Measurements from ENCODE around the gene SPRYD4. TPM values are rescaled to one million over a fixed set of nuclear protein-coding genes. Genes with fewer than 3 reads are reported as not detected.
"Not testable (repeated sequence)": the region's sequence is repeated elsewhere in the genome, so short reads cannot be mapped to it uniquely, and the experiment has no call there.

The SPRYD4 gene
- total and polyA plus RNA-seq, 4 donors: 1.6 to 3.6 (median 1.9) TPM

DNA sequence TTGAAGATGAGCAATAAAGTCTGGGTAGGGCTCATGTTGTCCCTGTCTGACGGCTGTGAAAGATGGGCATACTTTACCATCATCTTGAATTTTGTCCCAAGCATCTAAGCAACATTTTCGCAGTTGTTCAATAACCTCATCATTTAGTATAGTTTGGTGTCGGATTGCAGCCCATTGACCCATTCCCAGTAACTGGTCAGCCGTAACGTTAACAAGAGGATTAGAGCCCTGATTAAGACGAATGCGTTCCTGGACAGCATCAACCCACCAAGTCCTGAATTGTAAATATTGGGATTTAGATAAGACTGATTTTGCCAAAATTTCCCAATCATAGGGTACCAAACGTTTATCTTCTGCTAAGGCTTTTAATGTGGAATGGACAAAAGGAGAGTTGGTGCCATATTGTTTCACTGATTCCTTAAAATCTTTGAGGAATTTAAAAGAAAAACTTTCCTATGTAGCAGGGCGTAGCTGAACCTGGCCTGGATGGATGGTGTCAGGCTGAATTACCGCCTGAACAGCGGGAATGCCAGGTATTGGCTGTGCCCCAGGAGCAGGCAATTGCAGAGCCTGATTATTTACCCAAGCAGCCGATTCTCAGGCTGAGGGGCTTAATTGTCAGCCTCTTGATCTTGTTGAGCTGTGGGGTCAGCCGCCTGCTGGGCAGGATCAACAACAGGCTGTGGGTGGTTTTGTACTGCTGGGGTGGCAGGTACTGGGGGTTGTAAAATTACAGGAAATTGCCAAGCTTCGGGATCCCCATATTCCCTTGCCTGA lies 29.9 kb downstream of the SPRYD4 start:
- H3K36me3 ChIP-seq (ENCODE audit: control insufficient read depth in 1 of 2, insufficient read depth in 2 of 2, low read length in 1 of 2); intact Hi-C loops (cut with DNase I); DNase-seq; H3K27ac ChIP-seq (ENCODE audit: low read depth in 1 of 2, low read length in 2 of 2); ATAC-seq (ENCODE audit: low FRiP score); H3K9me3 ChIP-seq (ENCODE audit: control insufficient read depth, low read length); H3K27me3 ChIP-seq (ENCODE audit: control insufficient read depth in 1 of 2, insufficient read depth in 2 of 2, low read length in 1 of 2); H3K4me3 ChIP-seq (ENCODE audit: low read length in 2 of 2); H3K4me1 ChIP-seq (ENCODE audit: control insufficient read depth in 1 of 2, insufficient read depth in 2 of 2, low read length in 2 of 2): not testable (repeated sequence)
- 84 to 89% methylated on average over 14 of the region's 14 CpGs for WGBS, 2 donors

DNA sequence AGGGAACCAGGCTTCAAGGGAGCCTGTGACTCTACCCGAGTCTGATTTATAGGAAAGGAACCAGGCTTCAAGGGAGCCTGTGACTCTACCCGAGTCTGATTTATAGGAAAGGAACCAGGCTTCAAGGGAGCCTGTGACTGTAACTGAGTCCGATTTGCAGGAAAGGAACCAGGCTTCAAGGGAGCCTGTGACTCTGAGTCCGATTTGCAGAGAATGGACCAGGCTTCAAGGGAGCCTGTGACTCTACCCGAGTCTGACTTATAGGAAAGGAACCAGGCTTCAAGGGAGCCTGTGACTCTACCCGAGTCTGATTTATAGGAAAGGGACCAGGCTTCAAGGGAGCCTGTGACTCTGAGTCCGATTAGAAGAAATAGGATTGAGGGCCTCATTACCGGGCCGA lies 31.1 kb downstream of the SPRYD4 start:
- ATAC-seq (ENCODE audit: low FRiP score); H3K36me3 ChIP-seq (ENCODE audit: control insufficient read depth in 1 of 2, insufficient read depth in 2 of 2, low read length in 1 of 2); DNase-seq; H3K4me1 ChIP-seq (ENCODE audit: control insufficient read depth in 1 of 2, insufficient read depth in 2 of 2, low read length in 2 of 2); H3K9me3 ChIP-seq (ENCODE audit: control insufficient read depth, low read length); intact Hi-C loops (cut with DNase I); H3K27me3 ChIP-seq (ENCODE audit: control insufficient read depth in 1 of 2, insufficient read depth in 2 of 2, low read length in 1 of 2); H3K27ac ChIP-seq (ENCODE audit: low read depth in 1 of 2, low read length in 2 of 2); H3K4me3 ChIP-seq (ENCODE audit: low read length in 2 of 2): not testable (repeated sequence)
- 85 to 87% methylated on average over 9 of the region's 9 CpGs for WGBS, 2 donors

- H3K27ac ChIP-seq (ENCODE audit: low read depth in 1 of 2, low read length in 2 of 2); H3K4me1 ChIP-seq (ENCODE audit: control insufficient read depth in 1 of 2, insufficient read depth in 2 of 2, low read length in 2 of 2); DNase-seq; H3K4me3 ChIP-seq (ENCODE audit: low read length in 2 of 2); H3K27me3 ChIP-seq (ENCODE audit: control insufficient read depth in 1 of 2, insufficient read depth in 2 of 2, low read length in 1 of 2); H3K36me3 ChIP-seq (ENCODE audit: control insufficient read depth in 1 of 2, insufficient read depth in 2 of 2, low read length in 1 of 2); intact Hi-C loops (cut with DNase I); H3K9me3 ChIP-seq (ENCODE audit: control insufficient read depth, low read length); ATAC-seq (ENCODE audit: low FRiP score): not testable (repeated sequence)
- 91 to 92% methylated on average over 13 of the region's 13 CpGs for WGBS, 2 donors
These were observed 31.5 kb downstream of the SPRYD4 start for GRCh38 chr12:56499879-56500278.

GRCh38 chr12:56510786-56511185 lies 42.4 kb downstream of the SPRYD4 start:
- H3K4me3 ChIP-seq (ENCODE audit: low read length in 2 of 2): no peak overlapping the region
- no peaks in the 10 kb centered on the region for H3K36me3 ChIP-seq (ENCODE audit: control insufficient read depth in 1 of 2, insufficient read depth in 2 of 2, low read length in 1 of 2)
- no peaks in the 10 kb centered on the region for H3K9me3 ChIP-seq (ENCODE audit: control insufficient read depth, low read length)
- H3K27ac ChIP-seq (ENCODE audit: low read depth in 1 of 2, low read length in 2 of 2): no peak overlapping the region
- ATAC-seq (ENCODE audit: low FRiP score): no peak
- 91 to 92% methylated on average over 16 of the region's 16 CpGs for WGBS, 2 donors
- intact Hi-C loops (cut with DNase I): no loop called here
- H3K4me1 ChIP-seq (ENCODE audit: control insufficient read depth in 1 of 2, insufficient read depth in 2 of 2, low read length in 2 of 2): no peaks in the 10 kb centered on the region
- no peak for DNase-seq
- H3K27me3 ChIP-seq (ENCODE audit: control insufficient read depth in 1 of 2, insufficient read depth in 2 of 2, low read length in 1 of 2): peaks cover 0 to 1% of the 10 kb centered on the region in 2 donors

- not testable (repeated sequence) for ATAC-seq (ENCODE audit: low FRiP score); H3K27ac ChIP-seq (ENCODE audit: low read depth in 1 of 2, low read length in 2 of 2); H3K36me3 ChIP-seq (ENCODE audit: control insufficient read depth in 1 of 2, insufficient read depth in 2 of 2, low read length in 1 of 2); H3K4me1 ChIP-seq (ENCODE audit: control insufficient read depth in 1 of 2, insufficient read depth in 2 of 2, low read length in 2 of 2); H3K4me3 ChIP-seq (ENCODE audit: low read length in 2 of 2); DNase-seq; H3K27me3 ChIP-seq (ENCODE audit: control insufficient read depth in 1 of 2, insufficient read depth in 2 of 2, low read length in 1 of 2); H3K9me3 ChIP-seq (ENCODE audit: control insufficient read depth, low read length)
- intact Hi-C loops (cut with DNase I): loop anchor here in 1 of 2 donors (2.0 kb wide), 1 partner anchor 59 kb away; no protein-coding TSS in a partner anchor
- WGBS, 2 donors: 45 to 48% methylated on average over 4 of the region's 4 CpGs
These were observed 45.6 kb downstream of the SPRYD4 start for GRCh38 chr12:56514014-56514318.

- no peak for ATAC-seq (ENCODE audit: low FRiP score)
- Histone ChIP-seq H3K4me1 (ENCODE audit: control insufficient read depth in 1 of 2, insufficient read depth in 2 of 2, low read length in 2 of 2) (no peaks in the 10 kb centered on the region), H3K4me3 (ENCODE audit: low read length in 2 of 2) (no peak overlapping the region), H3K27me3 (ENCODE audit: control insufficient read depth in 1 of 2, insufficient read depth in 2 of 2, low read length in 1 of 2) (no peaks in the 10 kb centered on the region), H3K9me3 (ENCODE audit: control insufficient read depth, low read length) (no peaks in the 10 kb centered on the region), H3K27ac (ENCODE audit: low read depth in 1 of 2, low read length in 2 of 2) (no peak overlapping the region), H3K36me3 (ENCODE audit: control insufficient read depth in 1 of 2, insufficient read depth in 2 of 2, low read length in 1 of 2) (no peaks in the 10 kb centered on the region)
- intact Hi-C loops (cut with DNase I): no loop called here
- DNase-seq: no peak
- 92% methylated on average over 2 of the region's 2 CpGs for WGBS, 2 donors
These were observed 49.5 kb downstream of the SPRYD4 start for GRCh38 chr12:56517854-56518253.

DNA sequence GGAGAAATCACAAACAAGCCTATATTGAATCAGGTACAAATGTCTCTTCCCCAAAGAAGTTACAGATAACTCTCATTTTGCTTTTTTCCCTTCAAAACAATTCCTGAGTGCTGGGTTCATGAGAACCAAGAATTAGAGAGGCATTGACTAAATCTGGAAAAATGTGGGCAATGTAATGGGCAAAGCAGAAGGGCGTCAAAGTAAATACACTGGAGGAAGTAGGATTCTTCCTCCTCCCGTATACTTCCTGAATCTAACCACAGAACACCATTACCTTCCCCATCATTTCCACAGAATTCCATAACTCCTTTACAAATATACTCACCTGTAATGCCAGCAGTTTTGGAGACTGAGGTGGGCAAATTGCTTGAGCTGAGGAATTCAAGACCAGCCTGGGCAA lies 50.2 kb downstream of the SPRYD4 start:
- Histone ChIP-seq H3K4me3 (ENCODE audit: low read length in 2 of 2) (no peak overlapping the region), H3K36me3 (ENCODE audit: control insufficient read depth in 1 of 2, insufficient read depth in 2 of 2, low read length in 1 of 2) (no peaks in the 10 kb centered on the region), H3K27ac (ENCODE audit: low read depth in 1 of 2, low read length in 2 of 2) (no peak overlapping the region), H3K4me1 (ENCODE audit: control insufficient read depth in 1 of 2, insufficient read depth in 2 of 2, low read length in 2 of 2) (no peaks in the 10 kb centered on the region), H3K9me3 (ENCODE audit: control insufficient read depth, low read length) (no peaks in the 10 kb centered on the region), H3K27me3 (ENCODE audit: control insufficient read depth in 1 of 2, insufficient read depth in 2 of 2, low read length in 1 of 2) (no peaks in the 10 kb centered on the region)
- no peak for DNase-seq
- WGBS, 2 donors: 27 to 41% methylated on average over 2 of the region's 2 CpGs
- intact Hi-C loops (cut with DNase I): no loop called here
- ATAC-seq (ENCODE audit: low FRiP score): no peak

GRCh38 chr12:56520048-56520447 lies 51.7 kb downstream of the SPRYD4 start:
- H3K4me1 ChIP-seq (ENCODE audit: control insufficient read depth in 1 of 2, insufficient read depth in 2 of 2, low read length in 2 of 2): peaks cover 0 to 2% of the 10 kb centered on the region in 2 donors
- peak overlapping the region in 1 of 2 donors; percentile 82 for H3K27ac ChIP-seq (ENCODE audit: low read depth in 1 of 2, low read length in 2 of 2)
- no peaks in the 10 kb centered on the region for H3K9me3 ChIP-seq (ENCODE audit: control insufficient read depth, low read length)
- peak overlapping the region in 1 of 2 donors; percentile 18 for H3K4me3 ChIP-seq (ENCODE audit: low read length in 2 of 2)
- no peaks in the 10 kb centered on the region for H3K27me3 ChIP-seq (ENCODE audit: control insufficient read depth in 1 of 2, insufficient read depth in 2 of 2, low read length in 1 of 2)
- WGBS, 2 donors: 59 to 63% methylated on average over 3 of the region's 3 CpGs
- ATAC-seq (ENCODE audit: low FRiP score) (no peak), DNase-seq (no peak)
- intact Hi-C loops (cut with DNase I): loop anchor here in 1 of 2 donors (5.0 kb wide), 1 partner anchor 112 kb away; the partner anchor contains the start of gene BAZ2A
- H3K36me3 ChIP-seq (ENCODE audit: control insufficient read depth in 1 of 2, insufficient read depth in 2 of 2, low read length in 1 of 2): no peaks in the 10 kb centered on the region

- Histone ChIP-seq H3K36me3 (ENCODE audit: control insufficient read depth in 1 of 2, insufficient read depth in 2 of 2, low read length in 1 of 2) (no peaks in the 10 kb centered on the region), H3K4me1 (ENCODE audit: control insufficient read depth in 1 of 2, insufficient read depth in 2 of 2, low read length in 2 of 2) (peaks cover 0 to 2% of the 10 kb centered on the region in 2 donors), H3K27me3 (ENCODE audit: control insufficient read depth in 1 of 2, insufficient read depth in 2 of 2, low read length in 1 of 2) (no peaks in the 10 kb centered on the region), H3K9me3 (ENCODE audit: control insufficient read depth, low read length) (no peaks in the 10 kb centered on the region), H3K27ac (ENCODE audit: low read depth in 1 of 2, low read length in 2 of 2) (peak overlapping the region in 1 of 2 donors; percentile 82), H3K4me3 (ENCODE audit: low read length in 2 of 2) (no peak overlapping the region)
- WGBS, 2 donors: 3 to 8% methylated on average over 1 of the region's 1 CpG
- ATAC-seq (ENCODE audit: low FRiP score) (peak; percentile 55), DNase-seq (no peak)
- intact Hi-C loops (cut with DNase I): loop anchor here in 1 of 2 donors (5.0 kb wide), 1 partner anchor 112 kb away; the partner anchor contains the start of gene BAZ2A
These were observed 52.1 kb downstream of the SPRYD4 start for GRCh38 chr12:56520506-56520905.

All from aorta (tissue), 5 donors.